ENCODE data around the gene MTFR1L.

GRCh38 chr1:25813734-25814471 lies 5.9 kb upstream of the MTFR1L start:
- TF ChIP-seq CTCF (IDR thresholded peaks at IDR 0.05; ENCODE audit: low read length) (peak; percentile 48; the same call in 1 of the 2 replicates), EZH2 (IDR thresholded peaks at IDR 0.05; ENCODE audit: borderline replicate concordance, low read length) (no peak)
